Measurements from ENCODE around the gene MS4A14. TPM values are rescaled to one million over a fixed set of nuclear protein-coding genes. Genes with fewer than 3 reads are reported as not detected.

MS4A14 gene
- total and polyA plus RNA-seq, 9 of the 15 experiments (the other 6 are each of a cell fraction or from before 2014, with no cell fraction given) = not detected

DNA sequence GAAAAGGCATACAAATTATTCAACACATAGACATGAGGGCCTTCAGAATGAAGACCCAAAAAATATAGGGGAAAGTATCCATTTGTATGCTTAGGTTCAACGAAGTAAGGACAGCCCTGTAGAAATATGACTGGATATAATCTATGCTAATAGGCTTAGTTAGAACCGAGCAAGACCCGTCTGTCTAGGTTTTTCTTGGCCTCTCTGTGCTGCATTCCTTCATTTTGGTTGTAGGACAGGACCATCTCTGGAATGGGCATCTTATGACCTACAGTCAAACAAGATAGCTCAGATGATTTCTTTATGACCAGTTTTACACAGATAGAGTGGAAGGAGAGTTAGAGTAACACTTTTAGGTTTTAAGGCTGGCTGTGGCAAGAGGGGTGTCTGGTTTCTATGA lies 23.5 kb upstream of the MS4A14 start:
- no peaks in the 10 kb centered on the region for H3K79me2 ChIP-seq (ENCODE audit: control insufficient read depth, insufficient read depth, low read length)
- TF ChIP-seq ZNF668 (CRISPR knock-in tag; IDR thresholded peaks at IDR 0.05) (no peak), HNRNPUL1 (IDR thresholded peaks at IDR 0.05; ENCODE audit: low read length) (no peak), TAF1 (IDR thresholded peaks at IDR 0.05; ENCODE audit: control insufficient read depth, extremely low read depth, insufficient read depth, low read length, severe bottlenecking) (no peak), HDGF (IDR thresholded peaks at IDR 0.05) (no peak), ZBTB7A (IDR thresholded peaks at IDR 0.05; ENCODE audit: borderline replicate concordance, control insufficient read depth, low read depth, low read length) (no peak), EZH2 (IDR thresholded peaks at IDR 0.05; ENCODE audit: borderline replicate concordance, low read depth, low read length) (no peak), ZNF165 (CRISPR knock-in tag; IDR thresholded peaks at IDR 0.05; ENCODE audit: borderline replicate concordance) (no peak), MYNN (IDR thresholded peaks at IDR 0.05) (no peak), MYNN (CRISPR knock-in tag; IDR thresholded peaks at IDR 0.05) (no peak), NFRKB (IDR thresholded peaks at IDR 0.05; ENCODE audit: low read depth) (no peak)
- TF ChIP-seq, protein P1, sequence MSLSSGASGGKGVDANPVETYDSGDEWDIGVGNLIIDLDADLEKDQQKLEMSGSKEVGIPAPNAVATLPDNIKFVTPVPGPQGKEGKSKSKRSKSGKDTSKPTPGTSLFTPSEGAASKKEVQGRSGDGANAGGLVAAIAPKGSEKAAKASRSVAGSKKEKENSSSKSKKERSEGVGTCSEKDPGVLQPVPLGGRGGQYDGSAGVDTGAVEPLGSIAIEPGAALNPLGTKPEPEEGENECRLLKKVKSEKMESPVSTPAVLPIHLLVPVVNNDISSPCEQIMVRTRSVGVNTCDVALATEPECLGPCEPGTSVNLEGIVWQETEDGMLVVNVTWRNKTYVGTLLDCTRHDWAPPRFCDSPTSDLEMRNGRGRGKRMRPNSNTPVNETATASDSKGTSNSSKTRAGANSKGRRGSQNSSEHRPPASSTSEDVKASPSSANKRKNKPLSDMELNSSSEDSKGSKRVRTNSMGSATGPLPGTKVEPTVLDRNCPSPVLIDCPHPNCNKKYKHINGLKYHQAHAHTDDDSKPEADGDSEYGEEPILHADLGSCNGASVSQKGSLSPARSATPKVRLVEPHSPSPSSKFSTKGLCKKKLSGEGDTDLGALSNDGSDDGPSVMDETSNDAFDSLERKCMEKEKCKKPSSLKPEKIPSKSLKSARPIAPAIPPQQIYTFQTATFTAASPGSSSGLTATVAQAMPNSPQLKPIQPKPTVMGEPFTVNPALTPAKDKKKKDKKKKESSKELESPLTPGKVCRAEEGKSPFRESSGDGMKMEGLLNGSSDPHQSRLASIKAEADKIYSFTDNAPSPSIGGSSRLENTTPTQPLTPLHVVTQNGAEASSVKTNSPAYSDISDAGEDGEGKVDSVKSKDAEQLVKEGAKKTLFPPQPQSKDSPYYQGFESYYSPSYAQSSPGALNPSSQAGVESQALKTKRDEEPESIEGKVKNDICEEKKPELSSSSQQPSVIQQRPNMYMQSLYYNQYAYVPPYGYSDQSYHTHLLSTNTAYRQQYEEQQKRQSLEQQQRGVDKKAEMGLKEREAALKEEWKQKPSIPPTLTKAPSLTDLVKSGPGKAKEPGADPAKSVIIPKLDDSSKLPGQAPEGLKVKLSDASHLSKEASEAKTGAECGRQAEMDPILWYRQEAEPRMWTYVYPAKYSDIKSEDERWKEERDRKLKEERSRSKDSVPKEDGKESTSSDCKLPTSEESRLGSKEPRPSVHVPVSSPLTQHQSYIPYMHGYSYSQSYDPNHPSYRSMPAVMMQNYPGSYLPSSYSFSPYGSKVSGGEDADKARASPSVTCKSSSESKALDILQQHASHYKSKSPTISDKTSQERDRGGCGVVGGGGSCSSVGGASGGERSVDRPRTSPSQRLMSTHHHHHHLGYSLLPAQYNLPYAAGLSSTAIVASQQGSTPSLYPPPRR (CRISPR knock-in tag; IDR thresholded peaks at IDR 0.05; ENCODE audit: borderline replicate concordance) = no peak
- BruUV-seq (replicated peaks) = no TSS peak
- no peak overlapping the region for H3K4me2 ChIP-seq (ENCODE audit: insufficient read depth, low read length)
- H4K20me1 ChIP-seq (replicated peaks; ENCODE audit: control insufficient read depth, insufficient read depth, low read length) = no peaks in the 10 kb centered on the region
- intact Hi-C loops (cut with micrococcal nuclease) = no loop called here
- CTCF ChIA-PET (ENCODE audit: low intra/inter-chr PET ratio) = no interaction called here
- H2AFZ ChIP-seq (ENCODE audit: low read depth, low read length) = no peak overlapping the region
- no peaks in the 10 kb centered on the region for H3K36me3 ChIP-seq (ENCODE audit: control insufficient read depth, insufficient read depth, low read length)
- ATAC-seq (no peak), FAIRE-seq (no peak), DNase-seq (ENCODE audit: extremely low read depth in 1 of 4, low spot score in 3 of 4) (no peak)
- no peak overlapping the region for H3K27ac ChIP-seq (ENCODE audit: extremely low read depth, low read depth, low read length)
- no peaks in the 10 kb centered on the region for H3K4me1 ChIP-seq (replicated peaks in 1 of 2; ENCODE audit: control insufficient read depth in 2 of 2, insufficient read depth in 2 of 2, low read length in 2 of 2)
- peaks cover 0 to 12% of the 10 kb centered on the region in 2 experiments; a peak in 3 of 5 replicates for H3K27me3 ChIP-seq (ENCODE audit: control insufficient read depth in 2 of 2, insufficient read depth in 2 of 2, low read length in 2 of 2)
- WGBS (ENCODE audit: insufficient coverage, low coverage, missing lambda C conversion rate) = 0% methylated on average over 3 of the region's 3 CpGs
- H3K9ac ChIP-seq (ENCODE audit: insufficient read depth in 1 of 2, low read depth in 2 of 2, low read length in 2 of 2) = no peak overlapping the region
- in situ Hi-C loops (cut with MboI) = no loop called here
- H3K9me1 ChIP-seq (ENCODE audit: control insufficient read depth, insufficient read depth, low read length) = no peaks in the 10 kb centered on the region
- POLR2A ChIA-PET = interaction anchor here (1.0 kb wide), 1 partner anchor 11 kb away, joined by 3 read pairs; no protein-coding TSS in a partner anchor
- H3K9me3 ChIP-seq (replicated peaks; ENCODE audit: control insufficient read depth, insufficient read depth, low read depth, low read length) = no peaks in the 10 kb centered on the region
- no peak overlapping the region for H3K4me3 ChIP-seq

Data from K562 (cell line).